A549 (cell line): ENCODE measurements around the gene LILRB1. TPM values are rescaled to one million over a fixed set of nuclear protein-coding genes. Genes with fewer than 3 reads are reported as not detected.

ENCODE experiments used
- ATAC-seq, 2 experiments: fragments of 200-7000 bp in 1 of 2; fragments of >200 bp in 1 of 2; cut with Nextera tagmentation in 1 of 2; cut with Tn5 transposase in 1 of 2; 3 replicates each; pipeline versions ENCODE4 v1.8.0 to v1.9.1; 2018 to 2020; ENCODE audit warnings: mild to moderate bottlenecking in 1 of 2, moderate library complexity in 1 of 2
- CTCF ChIA-PET: fragments of 300-600 bp; sonication (Branson Sonifier 250); formaldehyde crosslinking; extraction: SDS; loops from one replicate; lab custom pipeline; 2021; ENCODE audit warnings: antibody characterized with exemption, inconsistent platforms; lab: Yijun Ruan, JAX
- POLR2A ChIA-PET: fragments of 350-600 bp; formaldehyde crosslinking; extraction: SDS; loops from one replicate; lab custom pipeline; 2021; ENCODE audit warnings: antibody characterized with exemption, inconsistent platforms; lab: Yijun Ruan, JAX
- DNase-seq, 2 experiments: peaks; one replicate each; pipeline versions ENCODE4 v3.0.0 to v3.0.0-alpha.2; 2011 to 2016; ENCODE audit warnings: low read depth in 1 of 2, low spot score in 1 of 2
- FAIRE-seq: peaks from 2 replicates; lab custom pipeline; 2011; peaks lifted over from hg19 to GRCh38; lab: Jason Lieb, UNC
- H3K27ac ChIP-seq, 2 experiments: fragments of >200 bp; sonication (Bioruptor Twin); formaldehyde crosslinking; 3 replicates each; pipeline ENCODE4 v1.5.1; 2016 to 2017
- H3K4me1 ChIP-seq: fragments of >200 bp; sonication (Bioruptor Twin); formaldehyde crosslinking; 3 replicates; pipeline ENCODE4 v1.6.1; 2016
- H3K4me2 ChIP-seq: fragments of >200 bp; sonication (Bioruptor Twin); formaldehyde crosslinking; 3 replicates; pipeline ENCODE4 v1.6.1; 2016
- H3K4me3 ChIP-seq: fragments of >200 bp; sonication (Bioruptor Twin); formaldehyde crosslinking; 3 replicates; pipeline ENCODE4 v1.5.1; 2016
- H3K9me3 ChIP-seq: fragments of >200 bp; sonication (Bioruptor Twin); formaldehyde crosslinking; 3 replicates; pipeline ENCODE4 v1.6.1; 2016
- CBX2 ChIP-seq: fragments of 200-600 bp; sonication (generic); IDR thresholded peaks from 2 replicates; pipeline ENCODE4 v1.6.1; 2016; ENCODE audit warnings: low read depth, mild to moderate bottlenecking, borderline replicate concordance
- ELK1 ChIP-seq: fragments of 150-350 bp; IDR thresholded peaks from 2 replicates; pipeline ENCODE4 v1.6.1; 2014; ENCODE audit warnings: low read depth, mild to moderate bottlenecking, low read length
- HES2 ChIP-seq: fragments of >200 bp; sonication (Bioruptor Twin); formaldehyde crosslinking; IDR thresholded peaks from 2 replicates; pipeline ENCODE4 v1.6.1; 2016
- KDM1A ChIP-seq: fragments of 200-600 bp; sonication (generic); IDR thresholded peaks from 2 replicates; pipeline ENCODE4 v1.6.1; 2016; ENCODE audit warnings: low read depth, mild to moderate bottlenecking
- MAFK ChIP-seq: fragments of 450-650 bp; IDR thresholded peaks from 2 replicates; pipeline ENCODE4 v1.6.1; 2014; ENCODE audit not compliant: partially characterized antibody
- PBX3 ChIP-seq: IDR thresholded peaks from 2 replicates; pipeline ENCODE4 v1.6.1; 2012
- PHF8 ChIP-seq: fragments of 200-600 bp; sonication (generic); IDR thresholded peaks from 2 replicates; pipeline ENCODE4 v1.6.1; 2016; ENCODE audit warnings: low read depth, mild to moderate bottlenecking, antibody characterized with exemption, moderate library complexity, borderline replicate concordance
- RAD21 ChIP-seq, 2 experiments: fragments of >200 bp in 1 of 2; sonication (Bioruptor Twin) in 1 of 2; formaldehyde crosslinking in 1 of 2; IDR thresholded peaks in 1 of 2; conservative IDR thresholded peaks in 1 of 2; 2 replicates in 1 of 2; 3 replicates in 1 of 2; pipeline ENCODE4 v1.6.1; 2012 to 2018; ENCODE audit warnings: inconsistent platforms in 1 of 2
- REST ChIP-seq: fragments of 200-600 bp; sonication (generic); IDR thresholded peaks from 2 replicates; pipeline ENCODE4 v1.6.1; 2016; ENCODE audit warnings: antibody characterized with exemption, mild to moderate bottlenecking, moderate library complexity
- WGBS: methylation state at CpG from one replicate; pipeline ENCODE4 v1.1.6; 2017; ENCODE audit errors: missing lambda C conversion rate; 5-methylcytosine and 5-hydroxymethylcytosine counted together
- polyA plus RNA-seq, 4 experiments: library from polyadenylated mRNA; depleted of rRNA in 3 of 4; stranded (reverse); fragments of >200 nt; fragmentation: RNase III in 1 of 4; extraction: RNeasy Plus Mini Kit Qiagen cat#74134 plus additional on column Dnase treatment in 1 of 4; gene quantifications; 2 replicates in 3 of 4; 3 replicates in 1 of 4; pipeline ENCODE4 v1.2.3, GENCODE V29; 2011 to 2017

LILRB1 gene
- polyA plus RNA-seq, 2 of the 4 experiments (the other 2 are of a cell fraction): not detected

- FAIRE-seq: no peak
These were observed 36.9 kb downstream of the LILRB1 start for GRCh38 chr19:54667217-54667616.

GRCh38 chr19:54668353-54668752, 38.1 kb downstream of the LILRB1 start:
- Histone ChIP-seq H3K27ac (no peak overlapping the region), H3K9me3 (no peaks in the 10 kb centered on the region), H3K4me3 (no peak overlapping the region), H3K4me1 (no peaks in the 10 kb centered on the region), H3K4me2 (no peak overlapping the region)
- WGBS: 0% methylated on average over 1 of the region's 1 CpG
- CTCF ChIA-PET: interaction anchor here (0.6 to 8.9 kb wide), 3 partner anchors 16 to 189 kb away, joined by 3 to 67 read pairs (median 3); no protein-coding TSS in a partner anchor
- peak; percentile 68 for FAIRE-seq
- peak; percentile 70 for TF ChIP-seq MAFK
- TF ChIP-seq REST: no peak
- DNase-seq: no peak
- POLR2A ChIA-PET: no interaction called here
- ATAC-seq: no peak

More at GRCh38 chr19:54667217-54667616, 36.9 kb downstream of the LILRB1 start:
- H3K4me1 ChIP-seq: no peaks in the 10 kb centered on the region
- ChIA-PET POLR2A (no interaction called here), CTCF (interaction anchor here (0.6 to 8.9 kb wide), 3 partner anchors 10 to 1547 kb away, joined by 3 to 67 read pairs (median 7); no protein-coding TSS in a partner anchor)
- DNase-seq: no peak
- no peak overlapping the region for H3K4me2 ChIP-seq
- WGBS: 37% methylated on average over 12 of the region's 12 CpGs
- no peaks in the 10 kb centered on the region for H3K9me3 ChIP-seq
- H3K4me3 ChIP-seq: no peak overlapping the region
- no peak for ATAC-seq
- TF ChIP-seq CBX2 (no peak), MAFK (no peak), PBX3 (no peak), KDM1A (no peak), ELK1 (no peak)
- H3K27ac ChIP-seq: no peak overlapping the region

- no peak for ATAC-seq
- WGBS: 0% methylated on average over 3 of the region's 3 CpGs
- Histone ChIP-seq H3K27ac (no peak overlapping the region), H3K9me3 (no peaks in the 10 kb centered on the region), H3K4me3 (no peak overlapping the region), H3K4me1 (no peaks in the 10 kb centered on the region), H3K4me2 (no peak overlapping the region)
- no peak for DNase-seq
- FAIRE-seq: no peak
- ChIA-PET CTCF (interaction anchor here (0.9 to 8.9 kb wide), 6 partner anchors 9 to 191 kb away, joined by 3 to 67 read pairs (median 4); no protein-coding TSS in a partner anchor), POLR2A (no interaction called here)
- TF ChIP-seq RAD21 (conservative IDR thresholded peaks at IDR 0.05 in 1 of 2, IDR thresholded peaks at IDR 0.05 in 1 of 2) (no peak), HES2 (no peak)
These were observed 40.5 kb downstream of the LILRB1 start for GRCh38 chr19:54670576-54671357.

- 58% methylated on average over 1 of the region's 1 CpG for WGBS
- H3K4me2 ChIP-seq: no peak overlapping the region
- no peak for ATAC-seq
- DNase-seq: no peak
- no peak for TF ChIP-seq PHF8
- TF ChIP-seq MAFK: peak; percentile 86
- no peak overlapping the region for H3K27ac ChIP-seq
- H3K9me3 ChIP-seq: no peaks in the 10 kb centered on the region
- FAIRE-seq: no peak
- H3K4me1 ChIP-seq: no peaks in the 10 kb centered on the region
- H3K4me3 ChIP-seq: no peak overlapping the region
- CTCF ChIA-PET: interaction anchor here (0.8 to 8.9 kb wide), 14 partner anchors 8 to 266 kb away, joined by 3 to 67 read pairs (median 4); partner anchors contain the start of gene LILRB4
- POLR2A ChIA-PET: no interaction called here
These were observed 42.9 kb downstream of the LILRB1 start for GRCh38 chr19:54673222-54673621.
